DND-41 (cell line): ENCODE results near the gene FAM81B.

Experiments used
- ATAC-seq: fragments of 200-7000 bp; cut with Tn5 transposase; 3 replicates; pipeline ENCODE4 v1.9.1; 2021; ENCODE audit warnings: low read depth; ENCODE audit not compliant: insufficient read depth
- DNase-seq: peaks from one replicate; pipeline ENCODE4 v3.0.0-alpha.2; 2020
- H2AFZ ChIP-seq: 2 replicates; pipeline ENCODE4 v1.6.0; 2012; ENCODE audit warnings: low read depth, low read length
- H3K27ac ChIP-seq: 2 replicates; pipeline ENCODE4 v1.5.1; 2012; ENCODE audit warnings: low read length, inconsistent platforms
- H3K27me3 ChIP-seq: fragments of 200-600 bp; sonication (generic); 2 replicates; pipeline ENCODE4 v1.6.0; 2012; ENCODE audit warnings: low read length, mild to moderate bottlenecking, inconsistent platforms; ENCODE audit not compliant: insufficient read depth, poor library complexity
- H3K36me3 ChIP-seq: 2 replicates; pipeline ENCODE4 v1.5.1; 2012; ENCODE audit warnings: low read length, inconsistent platforms; ENCODE audit not compliant: insufficient read depth
- H3K4me1 ChIP-seq: 2 replicates; pipeline ENCODE4 v1.5.1; 2012; ENCODE audit warnings: mild to moderate bottlenecking, low read length; ENCODE audit not compliant: insufficient read depth
- H3K4me2 ChIP-seq: 2 replicates; pipeline ENCODE4 v1.6.0; 2012; ENCODE audit warnings: mild to moderate bottlenecking, moderate library complexity, low read length, inconsistent platforms; ENCODE audit not compliant: insufficient read depth
- H3K4me3 ChIP-seq, 2 experiments: fragments of 200-600 bp in 1 of 2; shearing (Covaris generic) in 1 of 2; 2 replicates each; pipeline ENCODE4 v1.5.1; 2012 to 2016; ENCODE audit warnings: inconsistent platforms in 2 of 2, low read length in 2 of 2, mild to moderate bottlenecking in 2 of 2, low read depth in 1 of 2, moderate library complexity in 1 of 2
- H3K79me2 ChIP-seq: 2 replicates; pipeline ENCODE4 v1.6.0; 2012; ENCODE audit warnings: low read length, inconsistent platforms; ENCODE audit not compliant: insufficient read depth
- H3K9ac ChIP-seq: 2 replicates; pipeline ENCODE4 v1.6.0; 2012; ENCODE audit warnings: low read depth, mild to moderate bottlenecking, inconsistent platforms, low read length, moderate library complexity
- H3K9me3 ChIP-seq: 2 replicates; pipeline ENCODE4 v1.5.1; 2012; ENCODE audit warnings: low read length, moderate library complexity, mild to moderate bottlenecking, inconsistent platforms; ENCODE audit not compliant: insufficient read depth, severe bottlenecking
- H4K20me1 ChIP-seq: 2 replicates; pipeline ENCODE4 v1.6.0; 2012; ENCODE audit warnings: low read length; ENCODE audit not compliant: insufficient read depth
- CTCF ChIP-seq: IDR thresholded peaks from 2 replicates; pipeline ENCODE4 v1.5.1; 2012; ENCODE audit warnings: borderline replicate concordance, low read length, moderate library complexity, mild to moderate bottlenecking; ENCODE audit not compliant: poor library complexity, severe bottlenecking; ENCODE audit errors: extremely low read depth
- EZH2 ChIP-seq: IDR thresholded peaks from 3 replicates; pipeline ENCODE4 v1.6.1; 2012; ENCODE audit warnings: borderline replicate concordance, low read depth, mild to moderate bottlenecking, moderate library complexity, low read length, inconsistent platforms; ENCODE audit not compliant: severe bottlenecking

The FAM81B gene

GRCh38 chr5:95375591-95375990 lies 15.6 kb upstream of the FAM81B start:
- ATAC-seq: no peak
- H3K9ac ChIP-seq: no peak overlapping the region
- TF ChIP-seq EZH2 (no peak), CTCF (no peak)
- H3K4me1 ChIP-seq: peaks cover 3% of the 10 kb centered on the region; the same call in 1 of the 2 replicates
- no peak for DNase-seq
- H3K27me3 ChIP-seq: peaks cover 7% of the 10 kb centered on the region
- no peak overlapping the region for H3K27ac ChIP-seq
- no peak overlapping the region for H2AFZ ChIP-seq
- H3K79me2 ChIP-seq: no peaks in the 10 kb centered on the region
- H3K36me3 ChIP-seq: no peaks in the 10 kb centered on the region
- H3K4me2 ChIP-seq: no peak overlapping the region
- no peaks in the 10 kb centered on the region for H4K20me1 ChIP-seq
- no peaks in the 10 kb centered on the region for H3K9me3 ChIP-seq
- no peak overlapping the region for H3K4me3 ChIP-seq

- DNase-seq (no peak), ATAC-seq (no peak)
- Histone ChIP-seq H3K4me2 (no peak overlapping the region), H3K9me3 (no peaks in the 10 kb centered on the region), H3K79me2 (no peaks in the 10 kb centered on the region), H3K27me3 (no peaks in the 10 kb centered on the region), H3K4me3 (no peak overlapping the region), H2AFZ (no peak overlapping the region), H3K9ac (no peak overlapping the region), H4K20me1 (no peaks in the 10 kb centered on the region), H3K4me1 (peaks cover 3% of the 10 kb centered on the region; the same call in 1 of the 2 replicates), H3K27ac (no peak overlapping the region), H3K36me3 (no peaks in the 10 kb centered on the region)
- TF ChIP-seq CTCF: no peak
Measured at GRCh38 chr5:95379133-95379532, 12.0 kb upstream of the FAM81B start.

GRCh38 chr5:95380103-95380628 lies 11.0 kb upstream of the FAM81B start:
- no peak overlapping the region for H3K27ac ChIP-seq
- H4K20me1 ChIP-seq: no peaks in the 10 kb centered on the region
- H3K4me1 ChIP-seq: peaks cover 3% of the 10 kb centered on the region; the same call in 1 of the 2 replicates
- no peaks in the 10 kb centered on the region for H3K9me3 ChIP-seq
- TF ChIP-seq CTCF (no peak), EZH2 (no peak)
- DNase-seq: no peak
- no peaks in the 10 kb centered on the region for H3K36me3 ChIP-seq
- no peak overlapping the region for H3K4me2 ChIP-seq
- peak; percentile 54; the same call in 1 of the 3 replicates for ATAC-seq
- no peak overlapping the region for H2AFZ ChIP-seq
- H3K27me3 ChIP-seq: no peaks in the 10 kb centered on the region
- H3K4me3 ChIP-seq: no peak overlapping the region
- H3K79me2 ChIP-seq: no peaks in the 10 kb centered on the region
- no peak overlapping the region for H3K9ac ChIP-seq

GRCh38 chr5:95382801-95383200 lies 8.4 kb upstream of the FAM81B start:
- H3K4me2 ChIP-seq: no peak overlapping the region
- TF ChIP-seq CTCF (no peak), EZH2 (no peak)
- DNase-seq (no peak), ATAC-seq (no peak)
- no peaks in the 10 kb centered on the region for H3K36me3 ChIP-seq
- H3K4me1 ChIP-seq: peaks cover 3% of the 10 kb centered on the region; the same call in 1 of the 2 replicates
- no peaks in the 10 kb centered on the region for H4K20me1 ChIP-seq
- no peaks in the 10 kb centered on the region for H3K27me3 ChIP-seq
- no peak overlapping the region for H3K27ac ChIP-seq
- no peaks in the 10 kb centered on the region for H3K9me3 ChIP-seq
- no peak overlapping the region for H3K9ac ChIP-seq
- no peaks in the 10 kb centered on the region for H3K79me2 ChIP-seq
- no peak overlapping the region for H2AFZ ChIP-seq
- H3K4me3 ChIP-seq: no peak overlapping the region
